ENCODE data around the gene PPP1R9A.

Gene PPP1R9A

GRCh38 chr7:95330961-95331337, 423.6 kb downstream of the PPP1R9A start:
- Histone ChIP-seq H3K27ac (replicated peaks; ENCODE audit: low read length) (no peak overlapping the region), H3K18ac (ENCODE audit: low read length) (no peak overlapping the region), H3K14ac (ENCODE audit: low read length) (no peak overlapping the region), H2BK5ac (ENCODE audit: low read length) (no peak overlapping the region), H4K91ac (ENCODE audit: low read depth, low read length, poor library complexity) (no peak overlapping the region), H3K4me2 (ENCODE audit: insufficient read depth, low read length, poor library complexity, severe bottlenecking) (no peak overlapping the region), H2BK120ac (ENCODE audit: low read depth, low read length) (no peak overlapping the region), H3K9me3 (replicated peaks in 1 of 2; ENCODE audit: control insufficient read depth in 2 of 2, insufficient read depth in 1 of 2, low read depth in 1 of 2, low read length in 2 of 2) (peaks cover 0 to 3% of the 10 kb centered on the region in 2 donors), H3K36me3 (replicated peaks in 1 of 2; ENCODE audit: control insufficient read depth in 2 of 2, insufficient read depth in 2 of 2, low read length in 2 of 2) (no peaks in the 10 kb centered on the region), H2BK12ac (ENCODE audit: low read length) (no peak overlapping the region), H3K79me1 (ENCODE audit: low read depth, low read length) (no peaks in the 10 kb centered on the region), H3K27me3 (ENCODE audit: control insufficient read depth in 3 of 3, insufficient read depth in 3 of 3, low read depth in 1 of 3, low read length in 3 of 3) (no peaks in the 10 kb centered on the region), H3K4me3 (ENCODE audit: low read length in 2 of 2) (no peak overlapping the region), H3K4me1 (ENCODE audit: control insufficient read depth in 2 of 2, insufficient read depth in 1 of 2, low read depth in 1 of 2, low read length in 2 of 2) (peaks cover 0 to 3% of the 10 kb centered on the region in 2 donors), H3K4ac (ENCODE audit: low read length) (no peak overlapping the region), H3K9ac (ENCODE audit: low read depth, low read length, poor library complexity) (no peak overlapping the region), H4K8ac (ENCODE audit: low read depth, low read length) (no peak overlapping the region), H2AFZ (ENCODE audit: low read length) (peak overlapping the region; percentile 40), H3K23ac (ENCODE audit: low read depth, low read length, poor library complexity) (no peak overlapping the region), H2BK15ac (ENCODE audit: low read length) (no peak overlapping the region), H2AK5ac (ENCODE audit: low read depth, low read length) (no peak overlapping the region)
- no peak for DNase-seq (ENCODE audit: low spot score)
- no CpG with 5 or more reads among the region's 1 CpG for WGBS, 2 donors (ENCODE audit: extremely low coverage in 2 of 2, insufficient read length in 2 of 2, insufficient replicate concordance in 1 of 2)

GRCh38 chr7:95334447-95334846, 427.1 kb downstream of the PPP1R9A start:
- Histone ChIP-seq H2BK12ac (ENCODE audit: low read length) (no peak overlapping the region), H3K14ac (ENCODE audit: low read length) (no peak overlapping the region), H3K23ac (ENCODE audit: low read depth, low read length, poor library complexity) (no peak overlapping the region), H3K79me1 (ENCODE audit: low read depth, low read length) (no peaks in the 10 kb centered on the region), H3K4ac (ENCODE audit: low read length) (no peak overlapping the region), H3K4me1 (ENCODE audit: control insufficient read depth in 2 of 2, insufficient read depth in 1 of 2, low read depth in 1 of 2, low read length in 2 of 2) (peaks cover 0 to 3% of the 10 kb centered on the region in 2 donors), H2BK15ac (ENCODE audit: low read length) (no peak overlapping the region), H2BK120ac (ENCODE audit: low read depth, low read length) (no peak overlapping the region), H4K91ac (ENCODE audit: low read depth, low read length, poor library complexity) (no peak overlapping the region), H2AK5ac (ENCODE audit: low read depth, low read length) (no peak overlapping the region), H3K27ac (replicated peaks; ENCODE audit: low read length) (no peak overlapping the region), H3K4me2 (ENCODE audit: insufficient read depth, low read length, poor library complexity, severe bottlenecking) (no peak overlapping the region), H3K27me3 (ENCODE audit: control insufficient read depth in 3 of 3, insufficient read depth in 3 of 3, low read depth in 1 of 3, low read length in 3 of 3) (no peaks in the 10 kb centered on the region), H2BK5ac (ENCODE audit: low read length) (no peak overlapping the region), H3K9me3 (replicated peaks in 1 of 2; ENCODE audit: control insufficient read depth in 2 of 2, insufficient read depth in 1 of 2, low read depth in 1 of 2, low read length in 2 of 2) (no peaks in the 10 kb centered on the region), H4K8ac (ENCODE audit: low read depth, low read length) (no peak overlapping the region), H3K36me3 (replicated peaks in 1 of 2; ENCODE audit: control insufficient read depth in 2 of 2, insufficient read depth in 2 of 2, low read length in 2 of 2) (no peaks in the 10 kb centered on the region), H3K9ac (ENCODE audit: low read depth, low read length, poor library complexity) (no peak overlapping the region), H3K4me3 (ENCODE audit: low read length in 2 of 2) (no peak overlapping the region), H3K18ac (ENCODE audit: low read length) (no peak overlapping the region), H2AFZ (ENCODE audit: low read length) (no peak overlapping the region)
- no peak for DNase-seq (ENCODE audit: low spot score)

- Histone ChIP-seq H4K91ac (ENCODE audit: low read depth, low read length, poor library complexity) (no peak overlapping the region), H3K23ac (ENCODE audit: low read depth, low read length, poor library complexity) (no peak overlapping the region), H3K4me3 (ENCODE audit: low read length in 2 of 2) (no peak overlapping the region), H3K27ac (replicated peaks; ENCODE audit: low read length) (no peak overlapping the region), H4K8ac (ENCODE audit: low read depth, low read length) (no peak overlapping the region), H2BK120ac (ENCODE audit: low read depth, low read length) (no peak overlapping the region), H3K36me3 (replicated peaks in 1 of 2; ENCODE audit: control insufficient read depth in 2 of 2, insufficient read depth in 2 of 2, low read length in 2 of 2) (no peaks in the 10 kb centered on the region), H3K4me1 (ENCODE audit: control insufficient read depth in 2 of 2, insufficient read depth in 1 of 2, low read depth in 1 of 2, low read length in 2 of 2) (peaks cover 0 to 3% of the 10 kb centered on the region in 2 donors), H2BK12ac (ENCODE audit: low read length) (no peak overlapping the region), H3K18ac (ENCODE audit: low read length) (no peak overlapping the region), H3K4ac (ENCODE audit: low read length) (no peak overlapping the region), H2BK5ac (ENCODE audit: low read length) (no peak overlapping the region), H3K14ac (ENCODE audit: low read length) (no peak overlapping the region), H3K79me1 (ENCODE audit: low read depth, low read length) (no peaks in the 10 kb centered on the region), H3K9ac (ENCODE audit: low read depth, low read length, poor library complexity) (no peak overlapping the region), H2AK5ac (ENCODE audit: low read depth, low read length) (no peak overlapping the region), H3K27me3 (ENCODE audit: control insufficient read depth in 3 of 3, insufficient read depth in 3 of 3, low read depth in 1 of 3, low read length in 3 of 3) (no peaks in the 10 kb centered on the region), H2BK15ac (ENCODE audit: low read length) (no peak overlapping the region), H2AFZ (ENCODE audit: low read length) (no peak overlapping the region), H3K9me3 (replicated peaks in 1 of 2; ENCODE audit: control insufficient read depth in 2 of 2, insufficient read depth in 1 of 2, low read depth in 1 of 2, low read length in 2 of 2) (no peaks in the 10 kb centered on the region), H3K4me2 (ENCODE audit: insufficient read depth, low read length, poor library complexity, severe bottlenecking) (no peak overlapping the region)
- no peak for DNase-seq (ENCODE audit: low spot score)
Measured at GRCh38 chr7:95335093-95335492, 427.7 kb downstream of the PPP1R9A start.

GRCh38 chr7:95338832-95339231, 431.4 kb downstream of the PPP1R9A start:
- Histone ChIP-seq H4K8ac (ENCODE audit: low read depth, low read length) (no peak overlapping the region), H3K18ac (ENCODE audit: low read length) (no peak overlapping the region), H3K23ac (ENCODE audit: low read depth, low read length, poor library complexity) (no peak overlapping the region), H2BK15ac (ENCODE audit: low read length) (no peak overlapping the region), H3K14ac (ENCODE audit: low read length) (no peak overlapping the region), H3K4ac (ENCODE audit: low read length) (no peak overlapping the region), H2BK5ac (ENCODE audit: low read length) (no peak overlapping the region), H2AK5ac (ENCODE audit: low read depth, low read length) (no peak overlapping the region), H4K91ac (ENCODE audit: low read depth, low read length, poor library complexity) (no peak overlapping the region), H2BK12ac (ENCODE audit: low read length) (no peak overlapping the region), H3K4me3 (ENCODE audit: low read length in 2 of 2) (no peak overlapping the region), H3K9ac (ENCODE audit: low read depth, low read length, poor library complexity) (no peak overlapping the region), H3K4me2 (ENCODE audit: insufficient read depth, low read length, poor library complexity, severe bottlenecking) (no peak overlapping the region), H3K27me3 (ENCODE audit: control insufficient read depth in 3 of 3, insufficient read depth in 3 of 3, low read depth in 1 of 3, low read length in 3 of 3) (no peaks in the 10 kb centered on the region), H3K9me3 (replicated peaks in 1 of 2; ENCODE audit: control insufficient read depth in 2 of 2, insufficient read depth in 1 of 2, low read depth in 1 of 2, low read length in 2 of 2) (no peaks in the 10 kb centered on the region), H3K36me3 (replicated peaks in 1 of 2; ENCODE audit: control insufficient read depth in 2 of 2, insufficient read depth in 2 of 2, low read length in 2 of 2) (no peaks in the 10 kb centered on the region), H2AFZ (ENCODE audit: low read length) (no peak overlapping the region), H3K4me1 (ENCODE audit: control insufficient read depth in 2 of 2, insufficient read depth in 1 of 2, low read depth in 1 of 2, low read length in 2 of 2) (no peaks in the 10 kb centered on the region), H3K27ac (replicated peaks; ENCODE audit: low read length) (no peak overlapping the region), H2BK120ac (ENCODE audit: low read depth, low read length) (no peak overlapping the region), H3K79me1 (ENCODE audit: low read depth, low read length) (no peaks in the 10 kb centered on the region)
- no peak for DNase-seq (ENCODE audit: low spot score)
- WGBS, 2 donors (ENCODE audit: extremely low coverage in 2 of 2, insufficient read length in 2 of 2, insufficient replicate concordance in 1 of 2) = no CpG with 5 or more reads among the region's 3 CpGs
